ENCODE measurements around the gene PPP3R1.

Gene PPP3R1

DNA sequence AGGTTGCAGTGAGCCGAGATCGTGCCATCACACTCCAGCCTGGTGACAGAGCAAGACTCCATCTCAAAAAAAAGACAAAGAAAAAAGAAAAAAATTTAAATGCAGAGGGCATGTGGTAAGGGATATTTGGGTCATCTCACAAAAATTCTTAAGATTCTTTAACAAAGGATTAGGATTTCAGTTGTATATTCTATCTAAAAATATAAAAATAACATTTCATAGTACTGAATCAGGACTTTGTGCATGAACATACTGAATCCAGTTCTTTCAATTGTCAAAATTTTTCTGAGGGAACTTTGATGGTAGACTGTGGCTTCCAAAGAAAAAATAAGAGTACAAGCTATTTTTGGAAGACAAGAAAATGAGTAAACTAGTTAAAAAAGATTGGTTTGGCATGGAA lies 6.5 kb upstream of the PPP3R1 start:
- DNase-seq (ENCODE audit: low read depth) = no peak

DNA sequence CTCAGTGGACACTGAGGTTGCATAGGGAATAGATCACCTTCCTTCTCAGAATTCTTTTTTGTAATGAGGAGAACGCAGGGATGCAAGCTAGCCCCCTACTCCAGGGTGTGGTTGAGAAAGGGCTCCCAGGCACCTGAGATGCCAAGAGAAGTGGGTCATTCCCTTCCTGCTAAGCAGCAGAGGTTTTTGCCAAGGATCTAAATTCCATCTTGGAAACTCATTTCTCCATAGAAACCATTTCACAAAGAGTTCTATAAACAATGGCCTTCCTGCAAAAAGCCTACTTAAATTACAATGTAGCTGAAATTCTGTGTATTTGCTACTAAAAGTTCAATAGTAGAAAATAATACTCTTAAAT lies 3.7 kb upstream of the PPP3R1 start:
- DNase-seq (ENCODE audit: low read depth) = no peak

- peak; percentile 22 for DNase-seq (ENCODE audit: low read depth)
These were observed 1.1 kb upstream of the PPP3R1 start for GRCh38 chr2:68253219-68254068.

GRCh38 chr2:68251855-68252399 lies 405 bp downstream of the PPP3R1 start:
- DNase-seq (ENCODE audit: low read depth) = peak; percentile 48

- DNase-seq (ENCODE audit: low read depth) = peak; percentile 68
These were observed 1.0 kb downstream of the PPP3R1 start for GRCh38 chr2:68251187-68251854.

- no peak for DNase-seq (ENCODE audit: low read depth)
These were observed 1.6 kb downstream of the PPP3R1 start for GRCh38 chr2:68250652-68251186.

DNA sequence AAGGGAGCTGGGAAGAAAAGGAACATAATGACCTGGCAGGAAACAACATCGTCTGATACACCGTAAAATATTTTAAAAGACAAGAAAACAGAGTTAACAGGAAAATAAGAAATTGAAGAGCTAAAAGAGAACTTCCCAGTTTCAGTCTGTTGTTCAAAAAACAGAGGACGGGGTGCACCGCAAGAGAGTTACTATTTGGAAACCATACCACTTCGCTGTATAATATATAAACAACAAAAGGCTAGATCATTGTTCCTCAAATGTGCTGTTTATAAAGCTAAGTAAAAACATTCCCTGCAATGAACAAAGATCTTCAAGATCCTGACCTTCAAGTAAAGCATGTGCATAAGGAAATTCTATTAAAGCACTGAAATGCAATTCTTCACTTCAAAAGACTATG lies 2.1 kb downstream of the PPP3R1 start:
- no peak for DNase-seq (ENCODE audit: low read depth)

DNA sequence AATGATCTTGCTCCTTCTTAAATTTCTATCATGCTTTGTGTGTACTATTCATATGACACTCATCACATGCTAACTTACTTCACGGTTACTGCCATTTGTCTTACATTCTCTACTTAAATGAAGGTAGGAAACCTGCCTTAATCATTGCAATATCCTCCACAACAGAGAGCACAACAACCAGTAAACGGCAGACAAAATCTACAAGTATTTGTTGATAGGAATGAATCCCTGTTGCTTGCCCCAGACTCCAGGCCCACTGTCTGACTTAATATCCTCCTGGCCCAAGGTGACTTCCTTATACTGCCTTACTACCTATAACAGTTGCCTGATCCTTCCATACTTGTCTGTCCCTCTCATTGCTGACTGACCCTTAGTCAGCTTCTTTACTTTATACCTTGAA lies 3.5 kb downstream of the PPP3R1 start:
- DNase-seq (ENCODE audit: low read depth) = no peak

DNA sequence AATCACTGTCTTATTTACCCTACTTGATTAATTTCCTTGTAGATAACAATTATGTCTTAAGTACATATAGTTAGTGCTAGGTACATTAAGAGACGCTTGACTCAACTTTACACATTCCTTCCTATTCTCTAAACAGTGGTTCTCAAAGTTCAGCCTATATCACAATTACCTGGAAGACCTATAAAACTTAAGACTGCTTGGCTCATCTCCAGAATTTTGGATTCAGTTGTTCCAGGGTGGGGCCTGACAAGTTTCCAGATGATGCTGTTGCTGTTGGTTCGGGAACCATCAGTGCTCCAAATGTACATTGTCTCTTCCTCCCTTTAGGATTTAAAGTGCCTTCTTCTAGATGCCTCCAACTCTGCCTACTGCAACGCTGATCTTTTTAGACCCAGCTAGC lies 4.0 kb downstream of the PPP3R1 start:
- no peak for DNase-seq (ENCODE audit: low read depth)

- no peak for DNase-seq (ENCODE audit: low read depth)
These were observed 5.9 kb downstream of the PPP3R1 start for GRCh38 chr2:68246396-68246795.

- DNase-seq (ENCODE audit: low read depth) = no peak
These were observed 6.7 kb downstream of the PPP3R1 start for GRCh38 chr2:68245672-68246071.

GRCh38 chr2:68245066-68245465 lies 7.3 kb downstream of the PPP3R1 start:
- no peak for DNase-seq (ENCODE audit: low read depth)

GRCh38 chr2:68244456-68244855 lies 7.9 kb downstream of the PPP3R1 start:
- DNase-seq (ENCODE audit: low read depth) = no peak

DNA sequence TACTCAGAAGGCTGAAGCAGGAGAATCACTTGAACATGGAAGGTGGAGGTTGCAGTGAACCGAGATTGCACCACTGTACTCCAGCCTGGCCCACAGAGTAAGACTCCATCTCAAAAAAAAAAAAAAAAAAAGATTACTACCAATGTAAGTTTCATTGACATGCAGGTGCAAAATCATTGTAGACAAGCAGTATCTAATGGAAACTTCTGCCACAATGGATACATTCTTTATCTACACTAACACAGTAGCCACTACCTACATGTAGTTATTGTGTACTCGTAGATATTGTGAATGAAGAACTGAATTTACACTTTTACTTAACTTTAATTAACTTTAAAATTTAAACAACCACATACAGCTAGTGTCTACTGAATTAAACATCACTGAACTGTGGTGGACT lies 10.6 kb downstream of the PPP3R1 start:
- no peak for DNase-seq (ENCODE audit: low read depth)

DNA sequence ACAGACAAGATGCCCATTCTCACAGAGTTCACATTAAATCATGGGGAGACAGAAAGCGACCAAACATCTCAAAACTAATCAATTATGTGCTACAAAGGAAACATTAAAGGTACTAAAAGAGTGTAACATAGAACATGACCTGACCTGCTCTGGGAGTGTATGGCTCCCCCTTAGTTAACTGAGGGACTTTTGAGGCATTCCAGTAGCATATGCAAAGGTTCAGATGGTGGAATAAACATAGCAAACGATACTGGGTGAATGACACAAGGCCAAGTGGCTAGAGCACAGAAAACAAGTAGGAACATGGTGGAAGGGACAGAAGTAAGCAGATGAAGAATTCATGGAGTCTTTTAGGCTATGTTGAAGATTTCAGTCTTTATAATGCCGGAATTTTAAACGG lies 11.9 kb downstream of the PPP3R1 start:
- DNase-seq (ENCODE audit: low read depth) = no peak

DNA sequence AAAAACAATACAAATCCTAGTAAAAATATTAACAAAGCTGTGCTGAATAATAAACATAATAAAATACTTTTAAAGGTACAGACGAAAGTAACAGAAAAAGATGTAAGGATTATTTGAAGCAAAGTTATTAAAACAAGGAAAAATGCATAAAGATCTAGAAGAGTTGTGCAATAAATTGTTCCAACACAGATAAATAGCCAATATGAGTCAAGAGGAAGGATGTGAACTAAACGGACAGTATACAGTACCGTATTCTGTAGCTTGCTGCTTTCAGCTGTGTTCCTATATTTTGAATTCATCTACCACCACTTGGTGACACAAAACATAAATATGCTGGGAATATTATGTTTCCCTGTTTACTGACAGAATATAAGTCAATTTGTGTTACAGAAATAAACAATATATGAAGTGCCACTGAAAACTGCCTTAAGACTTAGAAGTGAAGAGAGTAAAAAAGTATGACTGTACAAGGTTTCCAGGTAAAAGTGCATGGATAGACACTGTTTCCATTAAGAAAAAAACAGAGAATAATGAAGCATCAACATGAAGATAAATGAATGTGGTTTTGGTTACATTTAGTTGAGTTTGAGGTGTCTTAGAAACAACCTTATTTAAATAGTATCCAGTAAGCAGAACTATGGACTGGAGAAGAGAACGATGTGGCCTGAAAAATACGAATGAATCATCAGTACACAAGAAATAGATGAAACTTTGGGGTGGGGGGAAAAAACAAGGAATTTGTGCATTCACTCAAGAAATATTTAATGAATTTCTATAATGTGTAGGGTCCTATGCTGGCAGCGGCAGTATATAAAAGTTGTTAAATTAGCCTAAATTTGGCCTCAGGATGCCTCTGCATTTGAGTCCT lies 13.1 kb downstream of the PPP3R1 start:
- DNase-seq (ENCODE audit: low read depth) = no peak

DNA sequence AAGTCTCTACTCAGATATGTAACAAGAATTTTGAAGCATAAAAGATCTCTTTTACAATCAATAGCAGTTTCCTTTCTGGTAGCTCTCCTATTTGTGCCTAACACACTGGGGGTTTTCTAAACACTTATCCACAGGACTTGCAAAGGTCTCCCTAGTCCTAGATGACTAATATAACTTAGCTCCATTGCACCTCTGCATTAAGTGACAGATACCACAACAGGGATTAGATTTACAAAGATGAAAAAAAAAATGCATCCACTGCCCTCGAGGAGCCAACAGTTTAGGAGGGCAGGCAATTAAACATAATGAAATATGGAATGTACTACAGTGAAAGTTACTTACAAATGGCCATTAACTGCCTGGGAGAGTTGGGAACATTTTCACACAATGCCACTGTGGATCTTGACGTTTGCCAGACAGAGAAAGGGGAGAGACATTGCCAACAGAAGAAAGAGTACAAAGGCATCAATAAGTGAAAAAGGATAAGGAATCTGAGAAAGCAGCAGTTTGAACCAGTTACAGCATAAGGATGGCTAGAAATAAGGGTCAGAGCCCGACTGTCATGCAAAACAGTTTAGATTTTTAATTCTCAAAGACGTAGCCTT lies 14.3 kb downstream of the PPP3R1 start:
- DNase-seq (ENCODE audit: low read depth) = no peak

- no peak for DNase-seq (ENCODE audit: low read depth)
These were observed 14.9 kb downstream of the PPP3R1 start for GRCh38 chr2:68237404-68237803.

- DNase-seq (ENCODE audit: low read depth) = no peak
These were observed 15.5 kb downstream of the PPP3R1 start for GRCh38 chr2:68236876-68237275.

- DNase-seq (ENCODE audit: low read depth) = no peak
These were observed 16.1 kb downstream of the PPP3R1 start for GRCh38 chr2:68236103-68236734.

DNA sequence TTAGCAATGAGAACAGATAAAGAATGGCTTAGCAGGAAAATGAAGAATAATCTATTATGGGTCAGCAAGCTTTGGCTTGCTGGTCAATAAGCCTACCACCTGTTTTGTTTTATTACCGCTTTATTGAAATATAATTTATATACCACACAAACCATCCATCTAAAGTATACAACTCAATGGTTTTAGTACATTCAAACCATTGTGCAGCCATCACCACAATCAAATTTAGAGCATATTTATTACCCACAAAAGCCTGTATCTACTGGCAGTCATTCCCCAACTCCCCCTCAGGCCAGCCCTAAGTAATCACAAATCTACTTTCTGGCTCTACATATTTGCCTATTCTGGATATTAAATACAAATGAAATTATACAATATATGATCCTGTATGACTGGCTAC lies 17.2 kb downstream of the PPP3R1 start:
- DNase-seq (ENCODE audit: low read depth) = no peak
